NCI-H226 (cell line): Measurements from ENCODE around the gene LGALS4.
"Not testable (repeated sequence)": the region's sequence is repeated elsewhere in the genome, so short reads cannot be mapped to it uniquely, and the experiment has no call there.

ENCODE experiments used
- DNase-seq: peaks from one replicate; pipeline ENCODE4 v3.0.0-alpha.2; 2015

The LGALS4 gene

DNA sequence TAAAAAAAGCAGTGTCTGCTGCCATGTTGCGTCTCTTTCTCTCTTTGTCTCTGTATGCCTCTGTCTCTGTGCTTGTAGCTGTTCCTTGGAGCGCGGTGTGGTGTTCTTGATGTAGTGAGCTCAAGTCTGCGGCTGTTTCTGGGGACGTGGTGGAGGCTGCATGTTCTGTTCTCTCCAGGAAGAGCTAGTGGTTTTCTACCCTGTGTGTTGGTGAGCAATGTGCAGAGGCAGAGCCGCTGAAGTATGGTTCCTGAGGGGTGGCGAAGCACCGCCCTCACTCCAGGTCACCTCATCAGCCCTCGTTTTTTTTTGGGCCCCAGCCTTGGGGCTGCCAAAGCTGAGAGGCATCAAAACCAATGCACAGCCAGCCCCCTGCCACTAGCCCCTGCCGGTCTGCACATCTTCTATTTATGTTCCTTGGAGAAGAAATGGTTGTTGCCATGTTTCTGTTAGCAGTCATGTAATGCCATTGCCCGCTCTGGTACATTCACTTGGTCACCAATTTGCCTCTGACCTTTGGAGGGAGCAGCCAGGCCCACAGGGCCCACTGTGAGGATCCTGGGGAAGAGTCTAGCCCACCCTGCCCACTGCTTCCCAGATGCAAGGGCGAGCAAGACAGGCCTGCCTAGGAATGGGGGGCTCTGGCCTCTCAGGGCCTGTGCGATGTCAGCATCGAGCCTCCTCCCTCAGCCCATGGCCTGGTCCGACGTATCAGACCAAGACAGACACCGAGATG lies 29.9 kb upstream of the LGALS4 start:
- DNase-seq: no peak

DNA sequence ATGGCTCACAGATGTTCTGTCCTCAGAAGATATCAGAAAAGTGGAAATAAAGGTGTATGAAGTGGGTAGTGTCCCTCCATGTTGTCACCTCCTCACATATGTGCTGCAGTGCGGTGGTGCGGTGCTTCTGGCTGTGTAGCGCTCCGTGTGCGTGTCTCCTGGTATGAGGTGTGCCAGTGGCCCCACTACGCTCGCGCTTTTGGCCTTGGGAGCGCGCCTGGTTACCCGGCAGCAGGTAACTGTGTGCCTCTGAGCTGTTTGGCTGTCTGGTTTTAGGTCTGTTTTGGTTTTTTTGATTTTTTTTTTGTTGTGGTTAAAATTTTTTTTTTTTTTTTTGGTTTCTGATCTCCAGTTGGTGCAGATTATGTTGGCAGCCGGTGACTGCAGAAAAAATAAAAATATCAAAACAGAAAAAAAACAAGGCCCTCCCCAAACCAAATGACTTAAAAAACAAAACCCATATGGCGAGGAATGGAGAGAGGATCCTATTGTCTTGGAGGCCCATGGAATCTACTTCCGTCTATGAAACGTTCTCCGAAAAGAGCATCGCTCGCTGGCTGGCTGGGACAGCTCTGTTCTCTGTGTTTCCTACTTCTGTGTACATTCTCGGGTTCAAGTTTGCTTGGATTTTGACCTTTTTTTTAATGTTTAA lies 29.2 kb upstream of the LGALS4 start:
- DNase-seq: no peak

DNA sequence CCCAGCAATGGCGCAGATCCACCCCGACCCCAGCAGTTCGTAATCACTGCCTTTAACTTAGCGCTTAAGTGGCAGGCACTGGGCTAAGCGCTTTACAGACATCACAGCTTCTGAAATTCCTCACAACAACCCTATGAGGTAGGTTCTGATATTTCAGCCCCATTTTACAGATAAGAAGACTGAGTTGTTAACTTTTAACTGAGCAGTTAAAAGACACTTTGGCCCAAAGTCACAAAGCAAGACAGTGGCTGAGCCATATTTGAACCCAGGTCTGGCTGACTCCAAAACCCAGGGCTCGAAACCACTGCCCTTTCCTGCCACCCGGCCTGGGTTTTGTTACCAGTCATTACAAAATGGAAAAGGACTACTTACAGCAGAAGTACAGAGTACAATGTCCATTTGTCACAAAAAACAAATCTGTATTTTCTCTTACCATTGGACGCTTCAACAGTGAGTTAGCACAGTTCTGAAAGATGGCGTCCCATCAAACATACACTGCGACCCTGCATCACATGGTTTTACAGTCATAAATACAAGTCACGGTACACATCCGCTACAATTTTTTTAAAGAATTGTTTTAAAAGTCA lies 28.5 kb upstream of the LGALS4 start:
- no peak for DNase-seq

DNA sequence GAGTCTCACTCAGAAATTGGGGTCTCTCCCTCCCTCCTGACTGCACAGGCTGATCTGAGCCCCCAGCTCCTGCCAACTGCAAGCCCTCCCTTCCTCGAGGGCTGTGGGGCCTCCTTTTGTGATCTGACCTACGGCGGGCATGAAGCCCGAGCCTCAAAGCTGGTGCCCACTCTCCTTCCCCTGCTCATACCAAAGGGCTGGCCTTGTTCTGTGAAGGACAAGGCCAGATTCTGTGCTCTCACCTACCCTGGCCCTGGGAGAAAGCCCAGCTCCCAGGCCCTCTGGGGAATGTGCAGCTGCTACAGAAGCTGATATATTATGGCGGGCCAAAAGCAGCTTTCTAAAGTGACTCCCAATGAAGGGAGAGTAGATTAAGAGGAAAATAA lies 27.8 kb upstream of the LGALS4 start:
- no peak for DNase-seq

DNA sequence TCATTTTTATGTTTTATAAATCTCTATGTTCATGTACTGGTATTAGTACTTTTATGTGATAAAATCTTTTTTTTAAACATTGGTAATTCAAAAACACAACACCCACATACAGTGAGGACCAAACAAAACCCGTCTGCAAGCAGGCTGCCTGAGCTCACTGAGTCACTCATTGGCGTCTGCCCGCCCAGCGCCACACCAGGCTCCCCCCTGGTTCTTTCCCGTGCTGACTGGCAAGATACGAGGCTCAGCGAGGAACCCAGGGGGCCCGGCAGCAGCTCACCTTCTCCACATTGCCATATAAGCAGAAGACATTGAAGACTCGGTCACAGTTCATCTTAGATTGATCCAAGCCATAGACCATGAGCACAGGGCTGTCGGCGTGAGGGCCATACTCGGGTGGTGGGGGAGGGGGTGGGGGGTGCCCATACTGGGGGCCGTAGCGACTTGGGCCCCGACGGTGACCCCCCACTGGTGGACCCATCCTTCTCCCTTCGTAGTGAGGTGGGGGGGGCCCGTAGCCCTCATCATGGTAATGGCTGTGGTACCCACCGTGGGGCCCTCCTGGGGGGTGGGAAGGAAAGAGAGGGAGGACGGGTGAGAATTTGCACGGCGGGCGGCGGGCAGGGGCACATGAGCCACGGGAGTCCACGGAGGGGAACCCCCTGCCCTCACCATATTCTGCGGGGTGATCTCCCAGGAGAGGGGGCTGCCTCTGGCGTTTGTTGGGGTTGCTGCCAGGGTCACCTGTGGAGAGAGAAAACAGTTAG lies 27.3 kb upstream of the LGALS4 start:
- no peak for DNase-seq

DNA sequence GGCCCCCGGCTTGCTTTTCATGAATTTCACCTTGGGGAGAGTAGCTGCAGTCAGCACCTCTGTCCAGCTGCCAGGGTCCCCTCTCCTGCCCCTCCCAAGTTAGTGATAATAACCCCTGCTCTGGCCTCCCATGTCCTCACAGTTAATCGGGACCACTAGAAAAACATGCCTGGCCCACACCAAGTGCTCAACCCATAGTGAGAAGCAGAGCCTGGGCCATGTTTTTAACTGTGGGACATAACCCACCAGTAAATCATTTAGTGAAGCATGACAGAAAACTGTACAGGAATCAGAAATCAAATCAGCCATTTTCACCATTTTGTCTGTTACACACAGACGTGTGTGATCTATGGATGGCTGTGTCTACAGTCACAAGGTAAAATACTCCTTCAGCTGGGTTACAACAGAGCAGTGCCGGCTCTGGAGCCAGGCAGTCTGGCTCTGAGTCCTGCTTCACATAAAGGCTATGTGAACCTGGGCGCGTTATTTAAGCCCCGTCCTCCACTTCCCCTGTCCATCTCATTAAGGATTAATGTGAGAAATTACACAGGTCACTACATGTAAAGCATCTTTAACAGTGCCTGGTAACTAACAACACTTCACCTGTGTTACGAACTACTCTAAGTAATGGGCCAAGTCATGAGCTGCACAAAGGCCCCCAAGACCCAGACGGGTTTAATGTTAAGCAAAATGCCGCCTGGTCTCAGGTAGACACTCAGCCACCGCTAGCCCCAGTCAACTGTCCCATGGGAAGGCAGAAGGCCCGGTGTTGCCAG lies 26.4 kb upstream of the LGALS4 start:
- DNase-seq: no peak

DNA sequence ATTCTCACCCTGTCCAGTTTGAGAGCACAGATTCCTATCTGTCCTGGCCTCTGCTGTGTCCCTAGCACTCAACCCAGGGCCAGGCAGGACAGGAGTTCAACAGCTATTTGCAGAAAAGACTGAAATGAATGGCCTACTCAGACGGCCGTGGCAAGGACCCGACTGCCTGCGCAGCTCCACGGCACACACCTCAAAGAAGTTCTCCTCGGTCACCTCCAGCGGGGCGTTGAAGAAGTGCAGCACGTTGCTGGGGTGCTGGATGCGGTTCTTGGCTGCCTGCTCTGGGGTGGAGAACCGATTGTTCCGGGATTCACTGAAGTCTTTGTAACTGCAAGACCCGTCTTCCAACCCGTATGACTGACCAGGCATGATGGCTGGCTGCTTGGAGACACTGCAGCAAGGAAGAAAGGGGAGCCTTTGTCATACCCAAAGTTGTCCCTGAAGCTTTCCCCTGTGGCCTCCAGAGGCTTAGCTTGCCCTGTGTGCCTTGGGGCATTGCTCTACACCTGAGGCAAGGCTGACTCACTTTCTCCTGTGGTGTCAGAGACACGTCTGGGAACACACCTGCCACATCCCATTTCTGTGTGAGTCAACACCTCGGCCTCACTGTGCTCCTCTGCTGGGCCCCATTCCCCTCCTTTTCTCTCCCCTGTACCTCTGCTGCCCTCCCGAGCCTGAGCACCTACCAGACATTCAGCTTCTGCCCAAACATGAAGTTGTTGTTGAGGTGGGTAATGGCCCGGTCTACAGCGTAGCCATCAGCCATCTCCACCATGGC lies 25.7 kb upstream of the LGALS4 start:
- DNase-seq: no peak

DNA sequence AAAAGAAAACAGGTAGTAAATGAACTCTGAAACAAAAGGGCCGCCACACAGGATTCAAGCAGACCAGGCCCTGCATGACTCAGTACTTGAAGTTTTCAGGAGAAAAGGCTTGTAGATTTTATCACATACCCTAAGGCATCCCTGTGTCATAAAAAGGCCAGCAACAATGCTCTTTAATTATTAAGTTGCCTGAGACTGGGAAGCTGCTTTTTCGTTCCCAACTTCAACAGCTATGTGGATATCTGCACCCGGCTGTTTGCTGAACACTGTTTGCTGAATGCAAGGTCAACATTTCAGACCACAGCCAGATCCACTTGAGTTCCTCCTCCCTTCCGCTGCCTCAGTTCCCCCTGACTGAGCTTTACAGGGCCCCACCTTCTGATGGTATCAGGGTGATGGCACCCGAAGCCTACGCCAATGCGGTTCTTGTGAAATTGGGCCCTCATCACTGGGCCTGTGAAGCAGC lies 24.9 kb upstream of the LGALS4 start:
- no peak for DNase-seq

DNA sequence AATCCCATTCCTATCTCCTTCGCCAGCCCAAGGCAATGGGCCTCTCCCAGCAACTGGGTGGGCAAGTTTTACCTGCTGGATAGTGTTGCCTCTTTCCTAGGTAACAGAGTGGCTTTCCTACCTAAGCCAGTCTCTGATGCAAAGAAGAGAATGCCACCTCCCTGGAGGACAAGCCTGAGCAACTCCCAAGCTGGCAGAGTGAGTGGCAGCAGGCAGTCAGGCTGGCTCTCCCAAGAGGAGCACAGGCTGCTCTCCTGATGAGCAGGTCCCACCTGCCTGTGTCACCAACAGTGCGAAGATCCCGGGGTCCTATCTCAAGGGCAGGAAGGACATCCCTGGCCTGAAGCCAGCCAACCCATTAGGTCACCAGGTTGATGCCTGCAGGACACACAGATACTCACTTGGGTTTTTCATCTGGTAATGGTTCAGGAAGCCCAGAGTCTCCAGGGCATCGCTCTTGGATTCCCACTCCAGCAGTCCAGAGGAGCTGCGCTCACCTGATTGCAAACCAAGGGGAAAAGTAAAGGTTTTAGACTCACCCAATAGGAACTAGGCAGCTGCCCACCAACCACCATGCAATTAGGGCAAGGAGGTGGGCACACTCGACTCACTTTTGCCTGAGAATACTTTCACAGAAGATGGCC lies 24.4 kb upstream of the LGALS4 start:
- DNase-seq: no peak

DNA sequence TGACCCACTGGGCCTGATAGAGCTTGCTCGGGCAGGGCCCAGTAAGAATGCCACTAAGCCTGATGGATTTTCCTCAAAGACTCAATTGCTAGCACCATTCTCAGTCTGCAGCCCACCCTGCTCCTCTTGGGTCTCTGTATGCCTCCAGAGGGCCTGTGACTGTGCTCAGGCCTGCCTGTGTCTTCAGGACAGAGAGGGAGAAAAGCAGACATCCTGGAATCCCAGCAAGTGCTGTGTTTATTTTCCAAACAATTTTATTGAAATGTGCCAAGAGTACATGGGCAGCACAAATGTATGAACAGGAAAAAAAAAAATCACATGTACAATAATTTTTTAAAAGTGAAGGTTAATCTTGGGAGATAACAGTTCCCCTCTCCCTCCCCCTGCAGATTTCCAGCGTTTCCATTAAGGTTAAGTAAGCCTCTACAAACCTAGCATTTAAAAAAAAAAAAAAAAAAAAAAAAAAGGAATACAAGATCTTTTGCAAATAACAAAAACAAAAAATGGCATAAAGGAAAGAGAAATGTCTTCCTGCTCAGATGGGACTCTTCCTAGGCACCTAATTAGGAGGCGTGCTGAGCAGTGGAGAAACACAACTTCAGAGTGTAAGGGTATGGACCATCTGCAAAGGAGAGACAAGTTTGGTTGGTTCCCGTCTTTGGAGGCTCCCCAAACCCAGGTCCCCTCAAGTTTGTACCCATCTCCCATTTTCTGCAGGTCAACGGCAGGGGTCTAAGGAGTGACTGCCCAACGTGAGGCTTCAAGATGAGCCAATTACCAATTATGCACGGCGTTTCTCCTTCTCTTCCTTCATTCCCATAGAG lies 23.6 kb upstream of the LGALS4 start:
- no peak for DNase-seq

DNA sequence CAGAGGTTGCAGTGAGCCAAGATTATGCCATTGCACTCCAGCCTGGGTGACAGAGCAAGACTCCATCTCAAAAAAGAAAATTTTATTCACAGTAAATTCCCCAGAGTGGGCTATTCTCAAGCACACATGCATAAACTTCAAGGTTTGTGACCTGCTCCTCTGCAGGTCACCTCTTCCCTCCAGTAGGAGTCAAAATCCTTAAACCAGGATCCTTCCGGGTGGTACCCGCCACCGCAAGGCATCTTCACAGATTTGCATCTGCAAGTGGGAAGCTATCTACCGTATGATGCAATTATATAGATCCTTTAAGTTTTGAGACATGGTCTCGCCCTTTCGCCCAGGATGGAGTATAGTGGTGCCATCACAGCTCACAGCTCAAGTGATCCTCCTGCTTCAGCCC lies 21.8 kb upstream of the LGALS4 start:
- DNase-seq: no peak

DNA sequence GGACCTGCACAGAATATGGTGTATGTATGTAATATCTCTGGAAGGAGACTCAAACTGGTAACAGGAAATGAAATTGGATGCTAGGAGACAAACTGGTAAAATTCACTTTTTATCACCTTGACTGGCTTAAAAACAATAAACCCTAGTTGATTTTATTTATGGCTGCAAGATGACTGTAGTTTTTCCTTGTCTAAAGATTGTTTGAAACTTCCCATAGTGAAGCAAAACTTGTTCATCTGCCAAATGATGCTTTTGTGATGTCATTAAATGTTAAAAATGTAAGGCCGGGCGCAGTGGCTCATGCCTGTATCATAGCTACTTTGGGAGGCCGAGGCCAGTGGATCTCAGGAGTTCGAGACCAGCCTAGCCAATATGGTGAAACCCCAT lies 21.4 kb upstream of the LGALS4 start:
- no peak for DNase-seq

DNA sequence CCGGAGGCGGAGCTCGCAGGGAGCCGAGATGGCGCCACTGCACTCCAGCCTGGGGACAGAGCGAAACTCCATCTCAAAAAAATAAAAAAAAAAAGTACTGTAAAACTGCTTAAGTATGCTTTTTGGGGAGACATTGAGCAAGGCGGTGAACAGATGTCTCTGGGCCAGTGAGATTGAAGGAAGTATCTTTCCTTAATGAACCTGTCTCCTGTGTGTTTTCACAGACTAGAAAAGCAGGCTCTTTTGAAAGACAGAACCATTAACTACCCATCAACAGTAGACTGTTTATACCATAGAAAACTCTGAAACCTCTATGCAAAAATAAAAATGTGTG lies 20.3 kb upstream of the LGALS4 start:
- no peak for DNase-seq

DNA sequence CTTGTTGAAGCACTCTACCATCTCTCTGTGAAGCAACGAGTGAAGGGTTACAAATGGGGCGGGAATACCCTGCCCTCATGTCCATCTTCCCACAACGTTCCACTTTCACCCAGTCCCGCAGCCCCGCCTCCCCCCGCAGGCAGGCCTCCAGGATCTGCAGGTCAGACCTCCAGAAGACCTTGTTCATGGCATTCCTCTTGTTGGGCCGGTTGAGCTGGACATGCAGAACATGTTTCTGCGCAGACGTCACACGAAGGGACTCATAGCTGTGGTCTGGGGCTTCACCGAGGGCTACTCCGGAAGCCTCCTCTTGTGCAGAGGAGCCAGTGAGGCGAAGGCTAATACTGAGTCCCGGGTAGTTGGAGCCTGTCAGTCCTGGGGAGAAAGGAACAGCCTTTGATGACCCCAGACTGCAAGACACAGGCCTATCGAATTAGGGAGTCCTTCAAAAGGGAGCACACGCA lies 18.4 kb upstream of the LGALS4 start:
- peak; percentile 95 for DNase-seq

DNA sequence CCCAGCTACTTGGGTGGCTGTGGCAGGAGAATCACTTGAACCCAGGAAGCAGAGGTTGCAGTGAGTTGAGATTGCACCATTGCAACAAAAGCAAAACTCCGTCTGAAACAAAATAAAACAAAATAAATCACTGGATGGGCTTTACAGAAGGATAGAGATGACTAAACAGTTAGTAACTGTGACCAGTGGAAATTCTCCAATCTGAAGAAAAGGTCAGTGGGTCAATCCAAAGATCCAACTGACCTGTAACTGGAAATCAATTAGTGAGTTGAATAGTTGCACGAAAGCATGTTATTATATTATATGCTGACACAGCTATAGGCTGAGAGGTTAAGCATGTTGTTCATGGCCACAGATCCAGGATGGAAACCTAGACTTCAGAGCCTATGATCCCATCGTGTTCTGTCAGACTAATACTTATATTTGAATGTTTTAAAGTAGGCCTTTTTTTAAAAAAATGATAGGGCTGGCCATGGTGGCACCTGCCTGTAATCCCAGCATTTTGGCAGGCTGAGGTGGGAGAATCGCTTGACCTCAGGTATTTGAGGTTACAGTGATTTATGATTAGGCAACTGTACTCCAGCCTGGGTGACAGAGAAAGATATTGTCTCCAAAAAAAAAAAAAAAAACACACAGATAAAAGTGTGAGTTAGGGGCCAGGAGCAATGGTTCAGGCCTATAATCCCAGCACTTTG lies 17.4 kb upstream of the LGALS4 start:
- DNase-seq: no peak

DNA sequence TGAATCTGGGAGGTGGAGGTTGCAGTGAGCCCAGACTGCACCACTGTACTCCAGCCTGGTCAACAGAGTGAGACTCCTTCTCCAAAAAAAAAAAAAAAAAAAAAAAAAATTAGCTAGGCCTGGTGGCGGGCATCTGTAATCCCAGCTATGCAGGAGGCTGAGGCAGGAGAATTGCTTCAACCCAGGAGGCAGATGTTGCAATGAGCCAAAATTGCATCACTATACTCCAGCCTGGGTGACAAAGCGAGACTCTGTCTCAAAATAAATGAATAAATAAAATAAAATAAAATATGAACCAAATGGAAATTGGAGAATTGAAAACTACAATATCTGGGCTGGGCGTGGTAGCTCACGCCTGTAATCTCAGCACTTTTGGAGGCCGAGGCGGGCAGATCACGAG lies 16.5 kb upstream of the LGALS4 start:
- not testable (repeated sequence) for DNase-seq

DNA sequence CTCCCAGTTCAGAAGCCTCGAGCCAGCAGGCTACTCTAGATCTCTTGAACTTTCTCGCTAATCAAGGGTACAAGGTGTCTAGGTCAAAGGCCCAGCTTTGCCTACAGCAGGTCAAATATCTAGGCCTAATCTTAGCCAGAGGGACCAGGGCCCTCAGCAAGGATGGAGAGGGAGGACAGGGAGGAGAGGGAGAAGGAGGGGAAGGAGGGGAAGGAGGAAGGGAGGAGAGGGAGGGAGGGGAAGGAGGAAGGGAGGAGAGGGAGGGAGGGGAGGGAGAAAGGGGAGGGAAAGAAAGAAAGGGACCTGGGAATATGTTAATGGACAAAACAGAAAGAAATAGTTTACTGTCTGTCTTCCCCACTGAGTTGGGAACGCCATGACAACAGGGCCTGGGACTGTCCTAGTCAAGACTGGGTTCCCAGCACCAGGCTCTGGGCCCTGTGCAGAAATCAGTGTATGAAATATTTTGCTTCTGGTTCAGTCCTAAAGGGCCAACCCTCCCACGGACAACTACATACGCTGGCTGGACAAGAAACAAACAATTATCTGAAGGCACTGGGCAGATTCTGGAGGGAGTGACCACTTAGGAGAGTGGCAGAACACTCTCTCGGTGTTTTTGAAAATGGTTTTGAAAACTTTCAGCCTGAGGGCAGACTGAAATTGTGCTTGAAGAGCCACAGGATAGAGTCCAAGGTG lies 14.3 kb upstream of the LGALS4 start:
- no peak for DNase-seq

DNA sequence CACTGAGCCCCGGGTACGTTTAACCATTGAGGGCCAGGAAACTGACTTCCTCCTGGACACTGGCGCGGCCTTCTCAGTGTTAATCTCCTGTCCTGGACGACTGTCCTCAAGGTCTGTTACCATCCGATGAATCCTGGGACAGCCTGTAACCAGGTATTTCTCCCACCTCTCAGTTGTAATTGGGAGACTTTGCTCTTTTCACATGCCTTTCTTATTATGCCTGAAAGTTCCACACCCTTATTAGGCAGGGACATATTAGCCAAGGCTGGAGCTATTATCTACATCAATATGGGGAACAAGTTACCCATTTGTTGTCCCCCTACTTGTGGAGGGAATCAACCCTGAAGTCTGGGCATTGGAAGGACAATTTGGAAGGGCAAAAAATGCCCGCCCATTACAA lies 13.2 kb upstream of the LGALS4 start:
- not testable (repeated sequence) for DNase-seq

DNA sequence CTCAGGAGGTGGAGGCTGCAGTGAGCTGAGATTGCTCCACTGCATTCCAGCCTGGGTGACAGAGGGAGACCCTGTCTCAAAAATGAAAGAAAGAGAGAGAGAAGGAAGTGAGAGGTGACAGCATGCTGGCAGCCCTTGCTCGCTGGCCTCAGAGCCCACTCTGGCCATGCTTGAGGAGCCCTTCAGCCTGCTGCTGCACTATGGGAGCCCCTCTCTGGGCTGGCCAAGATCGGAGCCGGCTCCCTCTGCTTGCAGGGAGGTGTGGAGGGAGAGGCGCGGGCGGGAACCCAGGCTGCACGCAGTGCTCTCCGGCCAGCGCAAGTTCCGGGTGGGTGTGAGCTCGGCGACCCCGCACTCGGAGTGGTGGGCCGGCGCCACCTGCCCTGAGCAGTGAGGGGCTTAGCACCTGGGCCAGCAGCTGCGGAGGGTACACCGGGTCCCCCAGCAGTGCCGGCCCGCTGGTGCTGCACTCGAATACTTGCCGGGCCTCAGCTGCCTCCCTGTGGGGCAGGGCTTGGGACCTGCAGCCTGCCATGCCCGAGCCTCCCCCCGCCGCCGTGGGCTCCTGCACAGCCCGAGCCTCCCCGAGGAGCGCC lies 8.6 kb upstream of the LGALS4 start:
- not testable (repeated sequence) for DNase-seq
